Amniotic epithelial cell (primary cell): ENCODE results near the gene CYTH2.
A peak's percentile ranks its signal among the peaks of the same experiment; 100 is the strongest.

ENCODE experiments used
- DNase-seq: peaks from one replicate; pipeline ENCODE4 v3.0.0-alpha.2; 2010; ENCODE audit warnings: low read depth

CYTH2 gene

DNA sequence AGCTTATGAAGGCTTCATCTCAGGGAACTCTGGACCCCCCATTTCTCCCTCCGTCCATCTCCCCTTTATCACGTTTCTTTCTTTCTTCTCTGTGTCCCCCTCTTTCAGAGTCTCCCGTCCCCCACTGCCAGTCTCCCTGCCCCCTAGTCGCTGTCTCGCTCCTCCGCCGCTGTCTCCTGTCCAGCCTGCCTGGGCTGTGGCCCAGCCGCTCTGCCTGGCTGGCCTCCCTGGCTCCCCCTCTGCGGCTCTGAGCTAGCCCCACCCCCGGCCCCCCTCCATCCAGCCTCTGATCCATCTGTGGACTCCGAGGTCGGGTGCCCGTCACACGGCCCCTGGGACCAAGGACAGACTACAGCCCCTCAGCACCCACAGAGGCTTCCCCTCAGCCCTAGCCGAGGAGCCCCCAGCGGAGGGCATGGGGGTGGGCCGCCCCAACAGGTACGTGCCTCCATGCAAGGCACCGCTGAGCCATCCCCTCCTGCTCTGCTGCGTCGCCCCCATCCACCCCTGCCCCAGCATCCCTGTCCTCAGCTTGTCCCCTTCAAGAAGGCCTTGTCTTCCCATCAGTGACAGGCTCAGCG, 14.9 kb upstream of the CYTH2 start:
- no peak for DNase-seq

DNA sequence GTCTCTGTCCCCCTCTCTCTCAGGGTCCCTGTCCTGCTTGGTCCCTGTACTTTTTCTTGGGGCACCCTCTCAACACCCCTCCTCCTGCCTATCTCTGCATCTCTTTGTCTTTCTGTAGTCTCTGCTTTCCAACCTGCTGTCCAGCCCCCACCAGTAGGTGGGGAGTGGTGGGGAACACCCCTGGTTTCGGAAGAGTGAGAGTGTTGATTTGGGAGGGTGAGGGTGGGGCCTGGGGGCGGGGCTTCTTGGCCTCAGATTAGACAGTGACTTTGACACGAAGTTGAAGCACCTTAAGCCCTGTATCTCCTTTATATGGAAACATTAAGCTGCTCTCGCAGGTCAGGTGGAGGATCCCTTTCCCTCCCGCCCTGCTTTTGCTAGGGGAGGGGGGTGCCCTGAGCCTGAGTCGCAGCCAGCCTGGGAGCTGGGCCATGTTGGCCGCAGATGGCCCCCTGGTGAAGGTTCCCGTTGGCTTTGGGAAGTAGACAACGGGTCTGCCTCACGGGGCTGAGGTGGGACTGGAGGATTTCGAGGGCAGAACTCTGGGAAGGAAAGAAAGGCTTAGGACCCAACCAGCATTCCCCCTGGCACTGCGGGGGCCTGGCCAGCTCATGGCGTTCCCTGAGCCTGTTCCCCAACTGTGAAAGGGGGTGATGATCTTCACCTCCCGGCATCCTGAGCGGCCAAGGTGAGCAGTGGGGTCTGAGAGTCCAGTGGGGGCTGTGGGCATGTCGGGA, 13.8 kb upstream of the CYTH2 start, which contains the start of gene KCNJ14:
Gene KCNJ14, plus strand, starts transcription at position 404 of the 737 bp plus-strand sequence. CDS start 6,151 bp downstream, outside the sequence.
- no peak for DNase-seq

DNA sequence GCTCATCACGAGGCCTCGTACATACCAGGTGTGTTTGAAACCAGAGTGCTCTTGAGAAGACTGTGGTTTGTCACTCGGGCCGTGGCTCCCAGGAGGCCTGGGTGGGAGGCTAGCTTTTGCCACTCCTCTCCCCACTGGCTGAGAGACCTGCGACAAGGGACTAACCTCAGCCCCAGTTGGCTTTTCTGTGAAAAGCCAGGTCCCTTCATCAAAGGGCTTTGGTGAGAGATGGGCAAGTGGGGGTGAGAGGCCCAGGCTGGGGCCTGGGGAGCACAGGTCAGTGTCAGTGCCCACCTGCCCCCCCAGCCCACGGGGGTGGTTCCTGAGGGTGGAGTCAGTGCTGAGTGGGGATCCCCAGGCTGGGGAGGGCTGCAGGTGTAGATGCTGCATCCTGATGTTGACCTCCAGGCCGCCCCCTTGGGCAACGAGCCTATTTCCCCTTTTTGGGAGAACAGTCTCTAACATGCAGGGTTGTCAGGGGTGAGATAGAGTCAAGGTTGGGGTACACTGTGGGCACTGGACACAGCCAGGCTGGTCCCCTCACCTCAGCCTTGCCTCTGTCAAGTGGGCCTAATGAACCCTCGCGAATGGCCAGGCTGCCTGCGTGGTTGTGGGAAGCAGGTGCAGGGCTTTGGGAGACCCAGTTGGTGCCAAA, 13.1 kb upstream of the CYTH2 start:
- DNase-seq: no peak

DNA sequence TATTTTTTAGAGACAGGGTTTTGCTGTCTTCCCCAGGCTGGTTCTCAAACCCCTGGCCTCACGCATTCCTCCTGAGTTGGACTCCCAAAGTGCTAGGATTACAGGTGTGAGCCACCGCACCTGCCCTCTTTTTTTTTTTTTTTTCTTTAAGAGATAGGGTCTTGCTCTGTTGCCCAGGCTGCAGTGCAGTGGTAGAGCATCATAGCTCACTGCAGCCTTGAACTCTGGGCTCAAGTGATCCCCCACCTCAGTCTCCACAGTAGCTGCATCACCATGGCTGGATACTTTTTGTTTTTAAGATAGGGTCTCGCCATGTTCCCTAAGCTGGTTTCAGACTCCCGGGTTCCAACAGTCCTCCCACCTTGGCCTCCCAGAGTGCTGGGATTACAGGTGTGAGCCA, 12.3 kb upstream of the CYTH2 start:
- DNase-seq: no peak

DNA sequence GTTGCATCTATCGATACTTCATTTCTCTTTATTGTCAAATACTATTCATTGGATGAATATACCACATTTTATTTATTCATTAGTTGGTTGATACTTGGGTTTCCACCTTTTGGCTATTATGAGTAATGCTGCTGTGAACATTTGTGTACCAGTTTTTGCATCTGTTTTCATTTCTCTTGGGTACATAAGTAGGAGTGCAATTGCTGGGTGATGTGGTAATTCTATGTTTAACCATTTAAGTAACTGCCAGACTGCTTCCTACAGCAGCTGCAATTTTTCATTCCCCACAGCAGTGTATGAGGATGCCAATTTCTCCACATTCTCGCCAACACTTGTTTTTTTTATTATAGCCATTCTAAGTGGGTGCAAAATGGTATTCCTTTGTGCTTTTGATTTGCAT, 11.2 kb upstream of the CYTH2 start:
- peak; percentile 71 for DNase-seq

DNA sequence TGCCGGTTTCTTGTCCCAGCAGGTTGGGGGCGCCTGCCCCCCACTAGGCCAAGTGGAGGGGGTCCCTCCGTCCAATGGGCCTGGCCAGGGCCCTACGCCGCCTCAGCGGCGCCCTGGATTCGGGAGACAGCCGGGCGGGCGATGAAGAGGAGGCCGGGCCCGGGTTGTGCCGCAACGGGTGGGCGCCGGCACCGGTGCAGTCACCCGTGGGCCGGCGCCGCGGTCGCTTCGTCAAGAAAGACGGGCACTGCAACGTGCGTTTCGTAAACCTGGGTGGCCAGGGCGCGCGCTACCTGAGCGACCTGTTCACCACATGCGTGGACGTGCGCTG, 7.6 kb upstream of the CYTH2 start:
- DNase-seq: no peak

DNA sequence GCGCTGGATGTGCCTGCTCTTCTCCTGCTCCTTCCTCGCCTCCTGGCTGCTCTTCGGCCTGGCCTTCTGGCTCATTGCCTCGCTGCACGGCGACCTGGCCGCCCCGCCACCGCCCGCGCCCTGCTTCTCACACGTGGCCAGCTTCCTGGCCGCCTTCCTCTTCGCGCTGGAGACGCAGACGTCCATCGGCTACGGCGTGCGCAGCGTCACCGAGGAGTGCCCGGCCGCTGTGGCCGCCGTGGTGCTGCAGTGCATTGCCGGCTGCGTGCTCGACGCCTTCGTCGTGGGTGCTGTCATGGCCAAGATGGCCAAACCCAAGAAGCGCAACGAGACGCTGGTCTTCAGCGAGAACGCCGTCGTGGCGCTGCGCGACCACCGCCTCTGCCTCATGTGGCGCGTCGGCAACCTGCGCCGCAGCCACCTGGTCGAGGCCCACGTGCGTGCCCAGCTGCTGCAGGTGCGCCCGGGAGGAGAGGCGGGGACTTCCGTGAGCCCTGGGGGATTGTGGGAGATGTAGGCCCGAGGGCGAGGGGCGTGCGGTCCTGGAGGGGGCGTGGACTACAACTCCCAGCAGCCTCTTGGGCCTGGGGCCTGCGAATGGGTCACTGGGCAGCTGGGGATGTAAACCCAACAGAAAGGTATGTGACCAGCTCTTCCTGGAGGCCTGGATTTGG, 7.0 kb upstream of the CYTH2 start:
- DNase-seq: peak; percentile 24

DNA sequence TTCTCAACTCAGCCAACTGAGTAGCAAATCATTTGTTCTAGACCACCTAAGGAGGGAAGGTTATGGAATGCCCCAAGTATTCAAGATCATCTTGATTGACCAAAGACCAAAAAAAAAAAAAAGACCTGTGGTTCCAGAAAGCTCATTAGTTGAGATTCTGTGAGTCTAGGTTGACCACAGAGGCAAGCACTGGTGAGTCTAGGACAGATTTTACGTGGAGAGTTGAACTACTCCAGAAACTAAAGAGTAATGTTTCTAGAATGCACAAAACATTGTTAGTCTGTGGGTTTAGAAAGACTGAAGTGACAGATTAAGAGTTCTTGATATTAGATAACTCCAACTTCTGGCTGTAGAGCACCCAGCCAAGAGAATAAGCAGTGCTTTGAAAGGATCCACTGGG, 4.0 kb upstream of the CYTH2 start:
- no peak for DNase-seq

DNA sequence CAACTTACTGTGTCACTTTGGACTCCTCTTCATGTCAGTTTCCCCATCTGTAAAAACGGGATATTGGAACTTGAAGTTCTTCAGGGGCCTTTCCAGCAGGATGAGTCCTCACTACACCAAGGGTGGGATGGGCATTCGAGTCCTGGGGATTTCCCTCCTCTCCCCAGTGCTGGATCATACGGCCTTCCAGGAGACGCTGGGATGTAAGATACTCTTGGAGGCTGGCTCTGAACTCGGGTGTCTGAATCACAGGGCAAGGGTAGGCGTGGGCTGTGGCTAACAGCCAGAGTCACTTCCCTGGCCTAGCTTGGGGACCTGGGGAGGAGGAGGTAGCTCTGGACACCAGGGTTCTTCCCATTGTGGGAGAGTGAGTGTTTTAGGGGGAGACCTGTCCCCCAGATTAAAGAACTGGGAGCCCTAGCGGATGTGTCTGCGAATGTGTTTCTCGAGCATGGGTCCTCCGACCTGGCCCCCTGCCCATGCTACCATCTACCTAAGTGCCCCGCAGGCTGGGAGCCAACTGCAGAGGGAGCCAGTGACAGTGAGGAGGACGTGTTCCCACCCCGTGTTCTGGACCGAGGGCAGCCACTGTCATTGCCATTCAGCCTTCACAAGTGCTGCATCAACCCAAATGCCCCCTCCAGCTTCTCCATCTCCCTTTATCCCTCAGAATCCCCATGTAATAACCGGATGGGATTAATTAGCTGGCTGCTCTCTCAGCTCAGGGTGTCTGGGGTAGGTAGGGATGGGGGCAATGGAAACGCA, 2.4 kb upstream of the CYTH2 start:
- peak; percentile 55 for DNase-seq

DNA sequence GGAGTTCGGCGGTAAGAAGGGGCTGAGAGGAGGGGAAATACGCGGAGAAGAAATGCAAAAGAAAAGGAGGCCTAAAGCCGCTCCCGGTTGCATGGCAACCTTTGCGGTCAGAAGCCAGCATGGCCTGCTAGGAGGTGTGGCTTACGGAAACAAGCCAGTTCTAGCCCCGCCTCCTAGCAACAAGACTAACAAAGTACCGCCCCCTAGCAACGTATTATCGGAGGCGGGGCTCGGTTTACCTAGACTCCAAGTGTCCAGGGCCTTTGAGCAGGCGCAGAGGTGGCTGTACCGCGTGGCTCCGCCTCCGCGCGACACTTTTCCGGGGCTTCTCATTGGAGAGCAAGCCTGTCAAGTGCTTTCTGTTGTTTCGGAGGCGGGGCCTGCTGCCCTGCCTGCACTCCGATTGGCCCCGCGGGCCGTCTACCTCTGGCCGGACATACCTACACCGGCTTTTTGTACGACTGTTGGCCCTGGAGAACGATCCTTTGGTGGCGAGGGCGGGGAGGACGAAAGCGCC, 339 bp upstream of the CYTH2 start:
- peak; percentile 100 for DNase-seq

DNA sequence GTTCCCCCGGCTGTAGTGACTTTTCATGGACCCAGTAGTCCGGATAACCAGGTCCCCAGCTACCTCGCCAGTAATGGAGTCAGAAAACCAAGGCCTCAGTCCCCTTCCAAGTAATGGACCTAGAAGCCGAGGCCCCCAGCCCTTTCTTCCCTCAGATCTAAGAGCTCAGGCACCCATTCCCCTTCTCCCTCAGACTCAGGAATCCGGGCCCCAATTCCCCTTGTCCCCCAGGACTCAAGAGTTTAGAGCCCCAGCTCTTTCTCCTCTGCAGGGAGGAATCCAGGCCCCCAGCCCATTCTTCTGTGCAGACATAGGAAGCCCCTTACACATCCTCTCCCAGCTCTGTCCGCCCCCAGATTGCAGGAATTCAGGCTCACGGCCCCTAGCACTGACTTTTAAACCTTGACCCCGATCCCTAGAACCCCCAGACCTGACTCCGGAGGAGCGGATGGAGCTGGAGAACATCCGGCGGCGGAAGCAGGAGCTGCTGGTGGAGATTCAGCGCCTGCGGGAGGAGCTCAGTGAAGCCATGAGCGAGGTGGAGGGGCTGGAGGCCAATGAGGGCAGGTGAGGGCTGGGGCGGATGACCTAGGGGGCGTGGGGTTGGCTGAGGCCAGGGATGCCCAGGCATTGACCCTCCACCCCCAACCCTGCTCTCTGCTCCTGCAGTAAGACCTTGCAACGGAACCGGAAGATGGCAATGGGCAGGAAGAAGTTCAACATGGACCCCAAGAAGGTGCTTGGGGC, 938 bp downstream of the CYTH2 start:
- no peak for DNase-seq

DNA sequence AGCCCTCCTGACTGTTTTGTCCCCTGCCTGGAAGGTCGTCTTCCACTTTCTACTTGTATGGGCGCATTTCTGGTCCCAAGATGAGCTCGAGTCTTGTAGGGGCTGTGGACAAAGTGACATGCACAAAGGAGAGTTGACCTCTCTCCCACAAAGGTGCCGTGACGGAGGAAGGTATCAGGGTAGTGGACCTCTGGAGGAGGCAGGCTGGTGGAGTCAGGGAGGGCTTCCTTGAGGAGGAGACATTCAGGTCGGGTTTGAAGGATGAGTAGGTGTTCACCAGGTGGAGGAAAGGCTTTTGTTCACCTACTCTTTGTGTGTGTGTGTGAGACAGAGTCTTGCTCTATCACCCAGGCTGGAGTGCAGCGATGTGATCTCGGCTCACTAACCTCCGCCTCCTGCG, 1.7 kb downstream of the CYTH2 start:
- no peak for DNase-seq

DNA sequence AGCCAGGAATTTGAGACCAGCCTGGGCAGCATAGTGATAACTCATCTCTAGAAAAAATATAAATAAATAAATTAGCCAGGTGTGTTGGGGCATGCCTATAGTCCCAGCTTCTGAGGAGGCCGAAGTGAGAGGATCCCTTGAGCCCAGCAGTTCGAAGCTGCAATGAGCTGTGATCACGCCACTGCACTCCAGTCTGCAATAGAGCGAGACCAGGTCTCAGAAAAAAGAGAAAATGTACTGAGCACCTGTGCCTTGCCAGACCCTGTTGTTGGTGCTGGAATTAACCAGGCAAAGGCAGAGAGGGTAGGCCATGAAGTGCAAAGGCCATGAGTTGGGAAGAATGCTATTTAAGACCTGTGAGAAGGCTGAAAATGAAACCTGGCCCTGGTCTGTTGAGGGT, 2.7 kb downstream of the CYTH2 start:
- no peak for DNase-seq

DNA sequence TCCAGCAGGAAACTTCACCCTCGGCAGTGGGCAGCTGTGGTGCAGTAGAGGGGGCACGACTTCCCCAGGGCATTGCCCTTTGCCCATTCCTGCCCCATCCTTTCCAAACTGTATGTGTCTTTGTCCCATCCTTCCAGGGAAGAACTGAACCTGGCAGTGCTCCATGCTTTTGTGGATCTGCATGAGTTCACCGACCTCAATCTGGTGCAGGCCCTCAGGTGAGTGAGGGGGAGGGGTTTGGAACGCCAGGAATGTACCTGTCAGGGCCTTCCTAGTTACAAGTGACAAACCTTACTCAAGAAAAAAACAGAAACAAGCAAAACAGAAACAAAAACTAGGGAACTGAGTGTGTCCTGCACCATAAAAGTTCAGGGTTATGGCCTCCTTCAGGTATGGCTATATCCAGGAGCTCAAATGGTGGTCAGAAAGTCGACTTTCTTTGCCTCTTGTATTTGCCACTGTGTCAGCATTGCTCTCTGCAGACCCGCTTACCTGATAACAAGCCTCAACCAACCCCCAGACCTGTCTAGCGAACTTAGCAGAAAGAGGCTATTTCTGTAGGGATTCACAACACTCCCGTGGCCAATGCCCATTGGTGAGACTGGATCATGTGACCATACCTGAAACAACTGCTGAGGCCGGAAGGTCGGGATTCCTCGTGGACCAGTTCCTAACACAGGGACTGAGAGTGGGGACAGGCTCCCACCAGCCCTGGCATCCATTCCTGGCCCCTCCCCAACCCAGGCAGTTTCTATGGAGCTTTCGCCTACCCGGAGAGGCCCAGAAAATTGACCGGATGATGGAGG, 4.2 kb downstream of the CYTH2 start:
- no peak for DNase-seq

DNA sequence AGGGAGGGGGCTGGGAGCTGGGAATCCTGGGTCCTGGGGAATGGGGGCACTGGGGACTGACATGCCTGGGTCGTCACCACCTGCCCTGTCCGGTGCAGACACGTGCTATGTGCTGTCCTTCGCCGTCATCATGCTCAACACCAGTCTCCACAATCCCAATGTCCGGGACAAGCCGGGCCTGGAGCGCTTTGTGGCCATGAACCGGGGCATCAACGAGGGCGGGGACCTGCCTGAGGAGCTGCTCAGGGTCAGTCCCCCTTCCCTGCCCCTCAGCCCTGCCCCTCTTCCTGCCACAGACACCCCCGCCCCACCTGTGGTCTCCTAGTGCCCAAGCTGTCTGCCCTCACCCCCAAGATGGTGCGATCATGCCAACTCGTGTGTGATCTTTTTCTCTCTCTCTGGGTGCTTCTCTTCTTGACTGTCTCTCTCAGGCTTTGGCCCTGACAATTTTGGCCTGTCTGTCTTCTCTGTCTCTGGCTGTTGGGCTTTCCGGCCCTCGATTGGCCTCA, 5.0 kb downstream of the CYTH2 start:
- DNase-seq: no peak

DNA sequence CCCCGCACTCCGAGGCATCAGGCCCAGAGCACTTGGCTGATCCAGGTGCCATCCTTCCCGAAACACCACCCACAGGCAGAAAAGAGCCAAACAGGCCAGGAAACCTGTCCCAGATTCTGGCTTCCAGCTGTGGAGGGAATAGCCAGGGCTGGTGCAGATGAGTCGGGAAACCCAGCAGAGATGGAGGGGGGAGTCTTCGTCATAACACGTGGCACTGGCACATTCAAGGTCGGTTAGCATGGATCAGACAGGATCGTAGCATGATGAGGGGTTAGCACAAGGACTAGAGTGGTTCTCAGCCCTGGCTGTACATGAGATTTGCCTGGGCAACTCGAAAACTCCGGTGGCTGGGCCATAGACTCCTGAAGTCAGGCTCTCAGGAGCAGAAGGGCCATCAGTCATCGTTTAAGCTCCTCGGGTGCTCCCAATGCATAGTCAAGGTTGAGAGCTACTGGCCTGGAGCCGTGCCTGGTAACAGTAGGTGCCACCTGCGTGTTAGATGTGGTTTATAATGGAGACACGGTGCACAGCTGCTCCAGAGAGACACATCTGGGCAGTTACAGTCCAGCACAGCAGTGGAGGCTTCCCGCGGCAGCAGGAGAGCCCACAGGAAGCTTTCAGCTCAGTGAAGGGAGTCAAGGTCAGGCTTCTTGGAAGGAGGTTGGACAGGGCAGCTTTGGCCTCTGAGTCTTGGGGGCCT, 6.3 kb downstream of the CYTH2 start:
- no peak for DNase-seq

DNA sequence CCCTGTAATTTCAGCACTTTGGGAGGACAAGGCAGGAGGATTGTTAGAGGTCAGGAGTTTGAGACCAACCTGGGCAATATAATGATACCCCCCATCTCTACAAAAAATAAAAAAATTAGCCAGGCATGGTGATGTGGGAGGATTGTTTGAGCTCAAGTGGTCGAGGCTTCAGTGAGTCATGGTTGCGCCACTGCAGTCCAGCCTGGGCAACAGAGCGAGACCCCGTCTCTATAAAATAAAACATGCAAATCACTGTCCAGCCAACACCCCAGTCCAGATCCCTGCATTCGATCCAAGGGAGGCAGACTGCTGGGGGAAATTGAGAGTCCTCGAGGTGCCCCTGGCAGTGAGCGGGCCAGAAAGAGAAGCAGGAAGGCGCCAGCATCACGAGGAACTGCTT, 7.0 kb downstream of the CYTH2 start:
- no peak for DNase-seq

DNA sequence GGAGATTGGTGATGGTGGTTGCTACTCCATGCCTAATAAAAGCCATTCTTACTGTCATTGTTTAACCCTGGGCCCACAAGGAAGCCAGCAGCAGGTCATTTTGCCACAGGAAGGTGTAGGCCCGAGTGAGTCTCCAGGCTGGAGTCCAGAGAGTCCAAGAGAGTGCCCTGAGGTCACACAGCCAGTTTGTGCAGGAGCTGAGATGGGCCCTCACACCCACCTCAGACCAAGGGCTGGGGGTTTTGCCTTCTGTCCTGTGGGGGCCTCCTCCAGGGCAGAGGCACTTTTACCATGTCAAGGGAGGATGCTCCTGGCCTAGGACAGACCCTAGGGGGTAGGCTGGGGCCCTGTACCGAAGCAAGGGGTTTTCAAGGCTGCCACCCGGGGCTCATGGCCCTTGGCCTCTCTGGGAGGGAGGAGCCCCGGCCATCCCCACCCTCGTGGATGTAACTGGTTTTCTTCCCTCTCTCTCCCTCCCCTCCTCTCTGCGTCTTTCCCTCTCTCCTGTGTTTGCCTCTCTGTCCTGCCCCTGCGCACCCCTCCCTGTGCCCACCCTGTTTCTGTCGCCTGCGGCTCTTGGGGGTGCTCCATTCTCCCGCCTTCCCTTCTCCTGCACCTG, 8.0 kb downstream of the CYTH2 start:
- DNase-seq: no peak

DNA sequence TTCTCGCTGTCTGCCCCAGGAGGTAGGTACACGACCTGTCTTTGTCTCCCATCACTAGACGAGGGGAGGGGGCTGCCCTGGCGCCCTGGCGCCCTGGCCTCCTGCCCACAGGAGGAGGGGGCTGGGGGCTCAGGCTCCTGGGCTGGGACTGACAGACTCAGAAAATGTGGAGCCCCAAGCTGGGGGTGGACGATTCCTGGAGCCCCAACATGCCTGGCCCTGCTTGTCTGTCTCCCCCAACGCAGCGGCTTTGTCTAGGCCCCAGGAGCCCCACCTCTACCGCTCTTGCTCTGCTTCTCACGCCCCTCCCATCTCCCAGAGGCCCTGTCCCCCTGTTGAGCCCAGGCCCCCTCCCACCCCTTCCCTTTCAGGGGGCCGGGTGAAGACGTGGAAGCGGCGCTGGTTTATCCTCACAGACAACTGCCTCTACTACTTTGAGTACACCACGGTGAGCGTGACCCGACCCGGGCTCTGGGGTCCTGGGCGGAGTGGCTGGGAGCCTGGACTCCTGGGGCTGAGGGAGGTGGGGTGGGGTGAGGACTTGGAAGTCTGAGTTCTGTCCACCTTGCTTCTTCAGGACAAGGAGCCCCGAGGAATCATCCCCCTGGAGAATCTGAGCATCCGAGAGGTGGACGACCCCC, 8.6 kb downstream of the CYTH2 start:
- no peak for DNase-seq
